Measurements from ENCODE around the gene GARIN1A.

The GARIN1A gene

GRCh38 chr7:128721376-128721775 lies 49.3 kb downstream of the GARIN1A start:
- DNase-seq: no peak

Measured in T-helper 1 cell (primary cell).